GM12891 (cell line): ENCODE results near the gene RER1.

Experiments used
- DNase-seq: peaks from one replicate; pipeline ENCODE4 v3.0.0; 2011; ENCODE audit warnings: low spot score; ENCODE audit not compliant: insufficient read length
- FAIRE-seq: peaks from 2 replicates; lab custom pipeline; 2011; peaks lifted over from hg19 to GRCh38; lab: Jason Lieb, UNC
- PAX5 ChIP-seq: IDR thresholded peaks from 2 replicates; pipeline ENCODE4 v1.6.1; 2011; ENCODE audit warnings: low read length, moderate library complexity, mild to moderate bottlenecking; ENCODE audit not compliant: insufficient read depth, severe bottlenecking
- POLR2A ChIP-seq: IDR thresholded peaks from 2 replicates; pipeline ENCODE4 v1.6.1; 2011; ENCODE audit warnings: low read depth, low read length, control low read depth
- POLR2AphosphoS5 ChIP-seq: IDR thresholded peaks from 2 replicates; pipeline ENCODE4 v1.6.1; 2011; ENCODE audit warnings: low read depth, low read length, control low read depth
- POU2F2 ChIP-seq: IDR thresholded peaks from 2 replicates; pipeline ENCODE4 v1.6.1; 2011; ENCODE audit warnings: low read depth, mild to moderate bottlenecking, control low read depth, low read length, moderate library complexity
- SPI1 ChIP-seq: IDR thresholded peaks from 2 replicates; pipeline ENCODE4 v1.6.1; 2011; ENCODE audit warnings: low read depth, low read length, control low read depth
- TAF1 ChIP-seq: IDR thresholded peaks from 2 replicates; pipeline ENCODE4 v1.6.1; 2011; ENCODE audit warnings: low read depth, low read length, control low read depth

Gene RER1

GRCh38 chr1:2431103-2431502, 39.5 kb downstream of the RER1 start:
- no peak for TF ChIP-seq POLR2AphosphoS5
- DNase-seq, result no peak
- no peak for FAIRE-seq

- TF ChIP-seq SPI1 (no peak), TAF1 (no peak), POLR2A (no peak)
- DNase-seq, result no peak
- FAIRE-seq, result no peak
Measured at GRCh38 chr1:2431518-2431917, 39.9 kb downstream of the RER1 start.

- no peak for FAIRE-seq
- no peak for DNase-seq
- TF ChIP-seq POU2F2 (no peak), PAX5 (no peak), POLR2AphosphoS5 (no peak), POLR2A (no peak), TAF1 (no peak), SPI1 (no peak)
Measured at GRCh38 chr1:2432441-2432844, 40.8 kb downstream of the RER1 start.

GRCh38 chr1:2433196-2433595, 41.6 kb downstream of the RER1 start:
- DNase-seq (no peak), FAIRE-seq (no peak)
- TF ChIP-seq POLR2A (no peak), PAX5 (no peak), SPI1 (no peak), POU2F2 (no peak), TAF1 (no peak), POLR2AphosphoS5 (no peak)

GRCh38 chr1:2433936-2434655, 42.5 kb downstream of the RER1 start:
- TF ChIP-seq POLR2A (no peak), TAF1 (no peak)
- FAIRE-seq, result no peak
- DNase-seq, result no peak

- DNase-seq (no peak), FAIRE-seq (no peak)
- no peak for TF ChIP-seq POU2F2
- TF ChIP-seq PAX5, result no peak
- TF ChIP-seq TAF1, result no peak
- no peak for TF ChIP-seq POLR2AphosphoS5
- TF ChIP-seq SPI1, result no peak
- no peak for TF ChIP-seq POLR2A
Measured at GRCh38 chr1:2435091-2435490, 43.5 kb downstream of the RER1 start.

GRCh38 chr1:2435746-2436355, 44.2 kb downstream of the RER1 start:
- no peak for DNase-seq
- FAIRE-seq, result no peak
- TF ChIP-seq PAX5 (no peak), POLR2AphosphoS5 (no peak), TAF1 (no peak), POLR2A (no peak), POU2F2 (no peak), SPI1 (no peak)

GRCh38 chr1:2436876-2437275, 45.2 kb downstream of the RER1 start:
- no peak for FAIRE-seq
- TF ChIP-seq POLR2A, result no peak
- TF ChIP-seq POLR2AphosphoS5, result no peak
- TF ChIP-seq POU2F2, result no peak
- TF ChIP-seq SPI1, result no peak
- no peak for TF ChIP-seq TAF1
- no peak for TF ChIP-seq PAX5

GRCh38 chr1:2437617-2438016, 46.0 kb downstream of the RER1 start:
- no peak for DNase-seq
- TF ChIP-seq POU2F2, result no peak
- FAIRE-seq, result peak; percentile 74

More at GRCh38 chr1:2436876-2437275, 45.2 kb downstream of the RER1 start:
- DNase-seq, result no peak

- no peak for TF ChIP-seq POLR2A
- TF ChIP-seq POU2F2, result no peak
- no peak for TF ChIP-seq SPI1
- no peak for TF ChIP-seq PAX5
- TF ChIP-seq TAF1, result no peak
- DNase-seq (no peak), FAIRE-seq (no peak)
Measured at GRCh38 chr1:2438038-2438437, 46.4 kb downstream of the RER1 start.

- no peak for FAIRE-seq
- TF ChIP-seq TAF1 (no peak), POLR2AphosphoS5 (no peak), SPI1 (no peak), POU2F2 (no peak), PAX5 (no peak), POLR2A (no peak)
- DNase-seq, result no peak
Measured at GRCh38 chr1:2438641-2439040, 47.0 kb downstream of the RER1 start.
